ENCODE results near the gene CNTN4. TPM values are rescaled to one million over a fixed set of nuclear protein-coding genes. Genes with fewer than 3 reads are reported as not detected.

Gene CNTN4
- total RNA-seq, 1 donor from 2014 or later: 0.79 TPM

DNA sequence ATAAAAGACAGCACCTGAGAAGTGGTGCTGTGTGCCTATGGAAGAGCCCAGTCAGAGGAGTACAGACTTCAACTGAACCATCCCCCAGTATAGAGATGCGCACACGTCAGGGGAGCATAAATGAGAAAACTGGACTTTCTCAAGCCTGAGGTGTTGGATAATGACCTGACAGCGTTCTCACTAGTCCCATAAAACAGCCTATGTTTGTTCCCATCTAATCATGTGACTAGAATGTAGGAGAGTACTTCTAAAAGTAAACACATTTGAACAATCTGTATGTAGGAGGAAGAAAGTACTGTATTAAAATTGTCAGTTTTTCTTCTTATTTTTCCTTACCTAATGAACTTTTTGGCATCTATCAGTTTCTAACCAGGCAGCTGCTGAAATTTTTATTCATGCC is 498.9 kb downstream of the CNTN4 start:
- no peak for FAIRE-seq
- H3K4me3 ChIP-seq (ENCODE audit: low read depth, low read length): no peak overlapping the region
- no peaks in the 10 kb centered on the region for H3K27me3 ChIP-seq (ENCODE audit: control insufficient read depth, insufficient read depth, low read length)
- TF ChIP-seq, protein P1, sequence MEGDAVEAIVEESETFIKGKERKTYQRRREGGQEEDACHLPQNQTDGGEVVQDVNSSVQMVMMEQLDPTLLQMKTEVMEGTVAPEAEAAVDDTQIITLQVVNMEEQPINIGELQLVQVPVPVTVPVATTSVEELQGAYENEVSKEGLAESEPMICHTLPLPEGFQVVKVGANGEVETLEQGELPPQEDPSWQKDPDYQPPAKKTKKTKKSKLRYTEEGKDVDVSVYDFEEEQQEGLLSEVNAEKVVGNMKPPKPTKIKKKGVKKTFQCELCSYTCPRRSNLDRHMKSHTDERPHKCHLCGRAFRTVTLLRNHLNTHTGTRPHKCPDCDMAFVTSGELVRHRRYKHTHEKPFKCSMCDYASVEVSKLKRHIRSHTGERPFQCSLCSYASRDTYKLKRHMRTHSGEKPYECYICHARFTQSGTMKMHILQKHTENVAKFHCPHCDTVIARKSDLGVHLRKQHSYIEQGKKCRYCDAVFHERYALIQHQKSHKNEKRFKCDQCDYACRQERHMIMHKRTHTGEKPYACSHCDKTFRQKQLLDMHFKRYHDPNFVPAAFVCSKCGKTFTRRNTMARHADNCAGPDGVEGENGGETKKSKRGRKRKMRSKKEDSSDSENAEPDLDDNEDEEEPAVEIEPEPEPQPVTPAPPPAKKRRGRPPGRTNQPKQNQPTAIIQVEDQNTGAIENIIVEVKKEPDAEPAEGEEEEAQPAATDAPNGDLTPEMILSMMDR (IDR thresholded peaks at IDR 0.05; ENCODE audit: insufficient read depth, low read length, severe bottlenecking): no peak
- no peaks in the 10 kb centered on the region for H3K36me3 ChIP-seq (ENCODE audit: control insufficient read depth, insufficient read depth, low read length)
- no peak for DNase-seq (ENCODE audit: low read depth)

DNA sequence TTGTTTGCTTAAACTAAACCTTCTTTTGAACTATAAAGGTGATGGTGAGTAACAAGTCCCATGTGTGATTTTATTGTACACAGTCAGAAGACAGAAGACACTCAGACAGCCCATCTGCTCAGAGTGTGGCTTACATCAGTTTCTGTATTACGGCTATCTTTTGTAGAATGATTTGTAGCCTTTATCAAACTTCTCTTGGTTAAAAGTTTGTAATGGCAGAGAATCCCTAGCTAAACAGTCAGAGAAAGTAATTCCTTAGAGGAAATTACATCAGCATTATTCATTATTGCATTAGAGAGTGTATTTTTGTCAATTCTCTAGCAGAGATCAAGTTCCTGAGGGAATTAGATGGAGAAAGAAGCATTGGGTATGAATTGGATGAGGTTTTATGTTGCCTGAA is 500.8 kb downstream of the CNTN4 start:
- no peaks in the 10 kb centered on the region for H3K36me3 ChIP-seq (ENCODE audit: control insufficient read depth, insufficient read depth, low read length)
- DNase-seq (ENCODE audit: low read depth) (no peak), FAIRE-seq (no peak)
- H3K4me3 ChIP-seq (ENCODE audit: low read depth, low read length): no peak overlapping the region
- TF ChIP-seq, protein P1 (IDR thresholded peaks at IDR 0.05; ENCODE audit: insufficient read depth, low read length, severe bottlenecking): no peak
- no peaks in the 10 kb centered on the region for H3K27me3 ChIP-seq (ENCODE audit: control insufficient read depth, insufficient read depth, low read length)

DNA sequence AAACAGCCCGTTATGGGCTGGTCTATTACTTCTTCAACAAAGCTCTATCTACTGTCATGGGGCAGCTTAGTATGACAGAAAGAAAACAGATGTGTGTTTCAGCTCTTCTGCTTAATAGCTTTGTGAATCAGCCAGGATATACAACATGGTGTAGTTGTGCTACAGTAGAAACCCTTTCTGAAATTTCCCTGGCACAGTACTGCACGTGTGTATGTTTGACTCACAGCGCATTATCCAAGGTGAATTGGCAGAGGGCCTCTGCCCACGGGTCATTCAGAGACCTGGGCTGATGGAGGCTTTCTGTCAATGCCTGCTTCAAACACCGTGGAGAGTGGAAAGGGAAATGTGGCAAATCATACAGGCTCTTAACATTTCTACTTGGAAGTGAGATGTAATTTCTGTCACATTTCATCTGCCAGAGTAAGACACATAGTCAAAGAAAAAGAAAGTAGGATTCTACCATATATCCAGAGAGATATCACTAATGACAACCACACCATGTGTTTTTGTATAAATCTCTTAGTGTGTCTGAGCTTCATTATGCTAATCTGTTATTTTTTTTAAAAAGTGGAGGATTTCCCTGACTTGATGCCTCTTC is 505.1 kb downstream of the CNTN4 start:
- TF ChIP-seq, protein P1 (IDR thresholded peaks at IDR 0.05; ENCODE audit: insufficient read depth, low read length, severe bottlenecking): no peak
- DNase-seq (ENCODE audit: low read depth): no peak
- H3K36me3 ChIP-seq (ENCODE audit: control insufficient read depth, insufficient read depth, low read length): no peaks in the 10 kb centered on the region
- no peak for FAIRE-seq
- no peak overlapping the region for H3K4me3 ChIP-seq (ENCODE audit: low read depth, low read length)
- no peaks in the 10 kb centered on the region for H3K27me3 ChIP-seq (ENCODE audit: control insufficient read depth, insufficient read depth, low read length)

DNA sequence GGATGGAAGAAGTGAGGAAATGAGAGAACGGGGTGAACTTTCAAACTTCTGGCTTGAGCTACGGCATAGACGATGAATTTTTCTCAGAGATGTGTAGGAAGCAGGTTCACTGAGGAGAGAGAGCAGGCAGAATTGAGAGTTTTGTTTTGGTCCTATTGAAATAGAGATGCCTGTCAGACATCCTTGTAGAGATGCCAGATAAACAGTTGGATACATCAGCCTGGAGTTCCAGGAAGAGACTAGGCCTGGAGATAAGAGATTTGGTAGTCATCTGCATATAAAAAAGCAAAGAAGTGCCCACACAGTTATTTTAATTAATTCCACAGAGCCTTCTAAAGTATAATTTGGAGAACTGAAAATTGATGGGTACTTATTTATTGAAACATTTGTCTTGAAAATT is 515.9 kb downstream of the CNTN4 start:
- no peak for FAIRE-seq
- no peaks in the 10 kb centered on the region for H3K27me3 ChIP-seq (ENCODE audit: control insufficient read depth, insufficient read depth, low read length)
- no peaks in the 10 kb centered on the region for H3K36me3 ChIP-seq (ENCODE audit: control insufficient read depth, insufficient read depth, low read length)
- no peak overlapping the region for H3K4me3 ChIP-seq (ENCODE audit: low read depth, low read length)
- DNase-seq (ENCODE audit: low read depth): no peak
- TF ChIP-seq, protein P1 (IDR thresholded peaks at IDR 0.05; ENCODE audit: insufficient read depth, low read length, severe bottlenecking): no peak

DNA sequence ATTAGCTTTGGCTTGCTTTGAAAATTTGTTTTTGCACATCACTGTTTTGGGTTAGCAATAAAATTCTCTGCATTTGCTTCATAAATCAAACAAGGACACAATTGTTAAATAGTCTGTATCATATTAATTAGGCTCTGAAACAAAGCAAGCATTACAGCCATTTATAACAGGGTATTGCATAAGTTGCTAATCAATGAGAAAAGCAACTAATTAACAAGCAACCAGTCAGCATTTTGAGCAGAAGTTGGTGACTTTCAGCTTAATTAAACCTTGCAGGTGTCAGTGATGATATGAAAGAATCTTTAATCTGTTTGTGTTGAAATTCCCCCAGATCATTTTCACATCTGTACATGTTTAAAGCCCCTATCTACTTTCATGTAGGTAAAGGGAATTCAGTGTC is 516.4 kb downstream of the CNTN4 start:
- Histone ChIP-seq H3K36me3 (ENCODE audit: control insufficient read depth, insufficient read depth, low read length) (no peaks in the 10 kb centered on the region), H3K4me3 (ENCODE audit: low read depth, low read length) (no peak overlapping the region), H3K27me3 (ENCODE audit: control insufficient read depth, insufficient read depth, low read length) (no peaks in the 10 kb centered on the region)
- DNase-seq (ENCODE audit: low read depth) (no peak), FAIRE-seq (no peak)
- TF ChIP-seq, protein P1 (IDR thresholded peaks at IDR 0.05; ENCODE audit: insufficient read depth, low read length, severe bottlenecking): no peak

DNA sequence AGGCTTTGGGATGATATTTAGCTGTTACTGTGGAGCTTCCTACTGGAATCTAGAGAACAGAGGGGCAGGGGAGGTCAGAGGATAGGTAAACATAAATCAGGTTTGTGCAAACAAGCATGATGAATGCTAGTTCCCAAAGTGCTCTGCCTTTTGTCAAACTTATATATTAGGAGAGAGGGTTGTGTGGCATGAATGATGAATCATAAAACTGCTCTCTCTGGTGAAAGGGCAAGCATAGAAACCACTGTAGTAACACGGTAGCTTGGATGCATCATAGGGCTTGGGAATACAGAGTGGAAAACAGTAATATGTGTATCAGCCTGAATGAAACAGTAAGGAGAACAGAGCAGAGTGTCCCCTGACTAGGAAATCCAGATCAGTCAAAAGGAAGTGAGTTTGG is 524.8 kb downstream of the CNTN4 start:
- TF ChIP-seq, protein P1 (IDR thresholded peaks at IDR 0.05; ENCODE audit: insufficient read depth, low read length, severe bottlenecking): no peak
- Histone ChIP-seq H3K27me3 (ENCODE audit: control insufficient read depth, insufficient read depth, low read length) (no peaks in the 10 kb centered on the region), H3K4me3 (ENCODE audit: low read depth, low read length) (no peak overlapping the region), H3K36me3 (ENCODE audit: control insufficient read depth, insufficient read depth, low read length) (no peaks in the 10 kb centered on the region)
- FAIRE-seq: no peak
- DNase-seq (ENCODE audit: low read depth): peak; percentile 0

Measured in bronchial epithelial cell (primary cell).